HG03064 (cell line): Measurements from ENCODE around the gene LTB.

Source experiments
- ATAC-seq: cut with Tn5 transposase; IDR thresholded peaks from one replicate; pipeline ENCODE4 v1.9.1; 2021; ENCODE audit warnings: low read depth; ENCODE audit not compliant: unreplicated experiment

LTB gene

DNA sequence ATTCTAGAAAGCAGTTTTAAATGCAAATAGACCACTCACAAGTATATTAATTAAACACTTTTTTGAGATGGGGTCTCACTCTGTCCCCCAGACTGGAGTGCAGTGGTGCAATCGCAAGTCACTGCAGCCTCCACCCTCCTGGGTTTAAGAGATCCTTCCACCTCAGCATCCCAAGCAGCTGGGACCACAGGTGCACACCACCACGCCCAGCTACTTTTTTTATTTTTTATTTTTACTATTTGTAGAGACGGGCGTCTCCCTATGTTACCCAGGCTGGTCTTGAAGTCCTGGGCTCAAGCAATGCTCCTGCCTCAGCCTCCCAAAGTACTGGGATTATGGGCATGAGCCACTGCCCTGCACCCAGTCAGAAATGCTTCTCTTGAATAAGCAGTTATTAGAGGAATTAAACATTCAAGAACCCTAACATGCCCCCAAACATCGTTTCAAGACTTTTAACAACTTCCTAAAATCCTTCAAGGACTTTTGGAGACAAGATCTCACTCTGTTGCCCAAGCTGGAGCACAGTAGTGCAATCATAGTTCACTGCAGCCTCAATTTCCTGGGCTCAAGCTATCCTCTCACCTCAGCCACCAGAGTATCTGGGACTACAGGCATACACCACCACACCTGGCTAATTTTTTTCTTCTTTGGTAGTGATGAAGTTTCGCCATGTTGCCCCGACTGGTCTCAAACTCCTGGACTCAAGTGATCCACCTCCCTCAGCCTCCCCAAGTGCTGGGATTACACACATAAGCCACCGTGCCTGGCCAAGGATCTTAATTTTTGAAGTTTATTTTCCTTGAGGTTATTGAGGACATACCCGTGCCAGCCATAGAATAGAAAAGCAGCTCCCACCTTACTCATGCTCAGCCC, 50.2 kb downstream of the LTB start:
- ATAC-seq = no peak

DNA sequence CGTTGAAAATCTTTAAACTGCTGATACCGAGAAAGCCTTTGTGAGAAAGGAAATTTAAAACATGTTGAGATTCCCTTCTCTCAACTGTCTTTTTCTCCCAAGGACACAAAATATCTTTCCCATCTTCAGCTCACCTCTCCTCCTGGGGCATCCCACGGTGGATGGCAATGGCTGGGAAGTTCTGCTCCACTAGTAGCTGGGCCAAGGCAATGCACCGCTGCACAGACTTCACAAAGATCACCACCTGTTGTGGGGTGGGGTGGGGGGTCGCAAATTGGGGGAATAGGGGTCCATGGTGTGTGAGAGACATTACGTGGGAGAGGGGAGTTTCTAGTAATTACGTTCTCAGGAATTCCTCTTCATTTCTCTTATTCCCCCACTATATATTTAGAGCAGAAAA, 51.1 kb downstream of the LTB start:
- no peak for ATAC-seq

DNA sequence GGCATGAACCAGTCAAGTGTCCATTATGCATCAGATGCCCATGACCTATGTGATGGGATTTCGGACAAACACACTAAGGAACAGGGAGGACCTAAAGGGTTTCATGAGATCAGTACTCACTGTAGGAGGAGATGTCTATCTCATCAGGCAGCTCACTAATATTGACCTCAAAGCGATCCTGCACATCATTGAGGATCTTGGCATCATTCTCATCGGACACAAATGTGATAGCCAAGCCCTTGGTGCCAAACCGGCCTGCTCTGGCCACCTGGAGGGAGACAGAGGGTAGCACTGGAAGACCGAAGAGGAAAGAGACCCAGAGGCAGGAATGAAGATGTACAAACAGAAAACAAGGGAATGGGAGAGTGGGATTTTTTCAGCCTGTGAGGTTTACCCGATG, 51.6 kb downstream of the LTB start:
- ATAC-seq = no peak
